Glutamatergic neuron (in vitro differentiated cells): ENCODE data around the gene ATP8B4. TPM values are rescaled to one million over a fixed set of nuclear protein-coding genes. Genes with fewer than 3 reads are reported as not detected.

Source experiments
- DNase-seq: peaks from one replicate; pipeline ENCODE4 v3.0.0; 2022
- H3K27ac Mint-ChIP-seq: one replicate; pipeline ENCODE4 v1.8.0; 2020; ENCODE audit warnings: mild to moderate bottlenecking, mixed read lengths, inconsistent platforms; ENCODE audit not compliant: unreplicated experiment
- H3K27me3 Mint-ChIP-seq: one replicate; pipeline ENCODE4 v1.8.0; 2020; ENCODE audit warnings: mild to moderate bottlenecking, moderate library complexity, mixed read lengths, inconsistent platforms; ENCODE audit not compliant: unreplicated experiment
- H3K36me3 Mint-ChIP-seq: one replicate; pipeline ENCODE4 v1.8.0; 2020; ENCODE audit warnings: mild to moderate bottlenecking, mixed read lengths, inconsistent platforms; ENCODE audit not compliant: unreplicated experiment
- H3K4me1 Mint-ChIP-seq: one replicate; pipeline ENCODE4 v1.8.0; 2020; ENCODE audit warnings: mild to moderate bottlenecking, low read depth, mixed read lengths, inconsistent platforms; ENCODE audit not compliant: unreplicated experiment
- H3K4me3 Mint-ChIP-seq: one replicate; pipeline ENCODE4 v1.8.0; 2020; ENCODE audit warnings: mild to moderate bottlenecking, mixed read lengths, inconsistent platforms; ENCODE audit not compliant: unreplicated experiment
- H3K9me3 Mint-ChIP-seq: one replicate; pipeline ENCODE4 v1.8.0; 2020; ENCODE audit warnings: mild to moderate bottlenecking, moderate library complexity, mixed read lengths, inconsistent platforms; ENCODE audit not compliant: unreplicated experiment
- CTCF ChIP-seq: fragments of 200-600 bp; sonication (generic); IDR thresholded peaks from one replicate; pipeline ENCODE4 v1.5.0; 2021; ENCODE audit not compliant: partially characterized antibody, unreplicated experiment
- total RNA-seq: library from RNA; stranded (reverse); fragmentation: NEBNext Ultra II Directional; extraction: Animal tissue kit (Norgen Biotek cat#: 25700); gene quantifications from one replicate; pipeline ENCODE4 v1.2.1, GENCODE V29; 2021; ENCODE audit not compliant: unreplicated experiment

Gene ATP8B4
- total RNA-seq, 1 donor from 2014 or later: not detected

GRCh38 chr15:50116477-50116876 is 2.6 kb downstream of the ATP8B4 start:
- DNase-seq: no peak
- peak overlapping the region; percentile 5 for H3K4me3 Mint-ChIP-seq
- no peaks in the 10 kb centered on the region for H3K36me3 Mint-ChIP-seq
- TF ChIP-seq CTCF: peak; percentile 11
- no peaks in the 10 kb centered on the region for H3K4me1 Mint-ChIP-seq
- H3K27me3 Mint-ChIP-seq: no peaks in the 10 kb centered on the region
- no peak overlapping the region for H3K27ac Mint-ChIP-seq
- no peaks in the 10 kb centered on the region for H3K9me3 Mint-ChIP-seq

- Mint-ChIP-seq H3K9me3 (no peaks in the 10 kb centered on the region), H3K36me3 (no peaks in the 10 kb centered on the region), H3K4me1 (no peaks in the 10 kb centered on the region), H3K27me3 (no peaks in the 10 kb centered on the region), H3K27ac (no peak overlapping the region), H3K4me3 (no peak overlapping the region)
- TF ChIP-seq CTCF: no peak
- DNase-seq: no peak
Measured at GRCh38 chr15:50113992-50114780, 4.8 kb downstream of the ATP8B4 start.

- Mint-ChIP-seq H3K9me3 (no peaks in the 10 kb centered on the region), H3K4me1 (peaks cover 2% of the 10 kb centered on the region), H3K4me3 (no peak overlapping the region), H3K27ac (no peak overlapping the region), H3K36me3 (no peaks in the 10 kb centered on the region), H3K27me3 (no peaks in the 10 kb centered on the region)
- DNase-seq: no peak
- no peak for TF ChIP-seq CTCF
Measured at GRCh38 chr15:50113187-50113505, 5.9 kb downstream of the ATP8B4 start.

- Mint-ChIP-seq H3K4me3 (no peak overlapping the region), H3K27me3 (no peaks in the 10 kb centered on the region), H3K27ac (no peak overlapping the region), H3K36me3 (no peaks in the 10 kb centered on the region), H3K4me1 (peaks cover 4% of the 10 kb centered on the region), H3K9me3 (no peaks in the 10 kb centered on the region)
- no peak for DNase-seq
- no peak for TF ChIP-seq CTCF
Measured at GRCh38 chr15:50112488-50113186, 6.4 kb downstream of the ATP8B4 start.

GRCh38 chr15:50110285-50110684 is 8.7 kb downstream of the ATP8B4 start:
- no peak for DNase-seq
- Mint-ChIP-seq H3K27ac (no peak overlapping the region), H3K4me1 (peaks cover 4% of the 10 kb centered on the region), H3K36me3 (no peaks in the 10 kb centered on the region), H3K27me3 (no peaks in the 10 kb centered on the region), H3K9me3 (no peaks in the 10 kb centered on the region), H3K4me3 (no peak overlapping the region)
- TF ChIP-seq CTCF: no peak
